K562 (cell line): Measurements from ENCODE around the gene RWDD1. TPM values are rescaled to one million over a fixed set of nuclear protein-coding genes. Genes with fewer than 3 reads are reported as not detected.

Source experiments
- ATAC-seq: fragments of 200-7000 bp; cut with Tn5 transposase; 3 replicates; pipeline ENCODE4 v1.9.1; 2020; ENCODE audit warnings: moderate library complexity
- BruUV-seq: library from RNA; stranded (reverse); fragments of 400-500 nt; replicated peaks from 2 replicates; lab custom pipeline; 2021; lab: Mats Ljungman, UMichigan
- CTCF ChIA-PET: fragments of 300-600 bp; formaldehyde crosslinking; extraction: SDS; loops from one replicate; lab custom pipeline; 2021; ENCODE audit warnings: low intra/inter-chr PET ratio; lab: Yijun Ruan, JAX
- POLR2A ChIA-PET: fragments of 300-600, 350-650 bp; sonication (Branson Sonifier 250); formaldehyde crosslinking; extraction: SDS; loops from one replicate; lab custom pipeline; 2021; ENCODE audit warnings: antibody characterized with exemption, inconsistent platforms; lab: Yijun Ruan, JAX
- DNase-seq, 4 experiments: peaks; one replicate each; pipeline versions ENCODE4 v3.0.0 to v3.0.0-alpha.2; 2011 to 2018; ENCODE audit warnings: low spot score in 3 of 4, mixed read lengths in 3 of 4; ENCODE audit errors: extremely low read depth in 1 of 4
- FAIRE-seq: peaks from 2 replicates; lab custom pipeline; 2011; peaks lifted over from hg19 to GRCh38; lab: Jason Lieb, UNC
- H2AFZ ChIP-seq: 2 replicates; pipeline ENCODE4 v1.6.0; 2011; ENCODE audit warnings: low read depth, low read length, control low read depth, inconsistent platforms
- H3K27ac ChIP-seq: fragments of 200-600 bp; 3 replicates; pipeline ENCODE4 v1.8.0; 2011; ENCODE audit warnings: low read depth, mild to moderate bottlenecking, control low read depth, inconsistent platforms, low read length, moderate library complexity, mixed read lengths; ENCODE audit errors: extremely low read depth
- H3K27me3 ChIP-seq, 2 experiments: fragments of 300-600 bp in 1 of 2; 2 replicates in 1 of 2; 3 replicates in 1 of 2; pipeline versions ENCODE4 v1.6.0 to v1.8.0; 2011; ENCODE audit warnings: inconsistent platforms in 2 of 2, low read length in 2 of 2, mild to moderate bottlenecking in 1 of 2, mixed read lengths in 1 of 2, moderate library complexity in 1 of 2; ENCODE audit not compliant: control insufficient read depth in 2 of 2, insufficient read depth in 2 of 2
- H3K36me3 ChIP-seq: fragments of 300-600 bp; 3 replicates; pipeline ENCODE4 v1.8.0; 2011; ENCODE audit warnings: mild to moderate bottlenecking, low read length, inconsistent platforms; ENCODE audit not compliant: control insufficient read depth, insufficient read depth
- H3K4me1 ChIP-seq, 2 experiments: fragments of 200-600 bp in 1 of 2; replicated peaks in 1 of 2; 2 replicates in 1 of 2; 3 replicates in 1 of 2; pipeline versions ENCODE4 v1.5.1 to v1.8.0; 2011; ENCODE audit warnings: inconsistent platforms in 2 of 2, low read length in 2 of 2, mild to moderate bottlenecking in 1 of 2, mixed read lengths in 1 of 2, moderate library complexity in 1 of 2; ENCODE audit not compliant: control insufficient read depth in 2 of 2, insufficient read depth in 2 of 2
- H3K4me2 ChIP-seq: 2 replicates; pipeline ENCODE4 v1.6.1; 2011; ENCODE audit warnings: low read length, control low read depth, inconsistent platforms, mixed read lengths; ENCODE audit not compliant: insufficient read depth
- H3K4me3 ChIP-seq: fragments of 200-600 bp; sonication (generic), shearing (Covaris generic); 2 replicates; pipeline ENCODE4 v1.5.1; 2016; ENCODE audit warnings: control low read depth, inconsistent platforms
- H3K79me2 ChIP-seq: fragments of 200-600 bp; 3 replicates; pipeline ENCODE4 v1.8.0; 2011; ENCODE audit warnings: low read length, inconsistent platforms; ENCODE audit not compliant: control insufficient read depth, insufficient read depth
- H3K9ac ChIP-seq, 2 experiments: 2 replicates each; pipeline versions ENCODE4 v1.6.0 to v1.6.1; 2011; ENCODE audit warnings: low read depth in 2 of 2, low read length in 2 of 2, control low read depth in 1 of 2, inconsistent platforms in 1 of 2, mild to moderate bottlenecking in 1 of 2, mixed read lengths in 1 of 2; ENCODE audit not compliant: insufficient read depth in 1 of 2
- H3K9me1 ChIP-seq: one replicate; pipeline ENCODE4 v1.6.0; 2011; ENCODE audit warnings: inconsistent platforms, mild to moderate bottlenecking, low read length, moderate library complexity; ENCODE audit not compliant: control insufficient read depth, insufficient read depth
- H3K9me3 ChIP-seq: replicated peaks from 2 replicates; pipeline ENCODE4 v1.5.1; 2011; ENCODE audit warnings: low read depth, low read length, inconsistent platforms; ENCODE audit not compliant: control insufficient read depth, insufficient read depth
- H4K20me1 ChIP-seq: replicated peaks from 2 replicates; pipeline ENCODE4 v1.6.1; 2011; ENCODE audit warnings: low read length, inconsistent platforms, mixed read lengths; ENCODE audit not compliant: control insufficient read depth, insufficient read depth
- BMI1 ChIP-seq: fragments of 150-350 bp; IDR thresholded peaks from 2 replicates; pipeline ENCODE4 v1.6.1; 2014; ENCODE audit warnings: low read length
- DPF2 ChIP-seq: fragments of 450-650 bp; IDR thresholded peaks from 2 replicates; pipeline ENCODE4 v1.6.1; 2016
- EP300 ChIP-seq: IDR thresholded peaks from 2 replicates; pipeline ENCODE4 v1.6.1; 2012; ENCODE audit warnings: low read length, improper control_type of control experiment
- FOSL1 ChIP-seq: fragments of 200-800 bp; sonication (Bioruptor generic); conservative IDR thresholded peaks from 2 replicates; pipeline ENCODE4 v1.6.1; 2016; ENCODE audit warnings: missing genetic modification characterization, missing compliant biosample characterization
- FOXO4 ChIP-seq: fragments of 450-650 bp; formaldehyde crosslinking; IDR thresholded peaks from 2 replicates; pipeline ENCODE4 v1.4.0; 2020; ENCODE audit warnings: mild to moderate bottlenecking, moderate library complexity
- HDAC1 ChIP-seq, 2 experiments: fragments of 450-650 bp; IDR thresholded peaks; 2 replicates each; pipeline ENCODE4 v1.6.1; 2016 to 2017; ENCODE audit warnings: inconsistent platforms in 1 of 2, mild to moderate bottlenecking in 1 of 2, moderate library complexity in 1 of 2
- MAFF ChIP-seq: IDR thresholded peaks from 2 replicates; pipeline ENCODE4 v1.6.1; 2012; ENCODE audit warnings: low read length, improper control_type of control experiment
- MEIS2 ChIP-seq: fragments of 450-650 bp; IDR thresholded peaks from 2 replicates; pipeline ENCODE4 v1.6.1; 2014; ENCODE audit warnings: mild to moderate bottlenecking; ENCODE audit not compliant: partially characterized antibody
- RBM39 ChIP-seq: fragments of 200-400 bp; formaldehyde crosslinking; optimal IDR thresholded peaks from 2 replicates; pipeline ENCODE3; 2018; ENCODE audit warnings: low read depth, low read length
- SMARCA4 ChIP-seq: fragments of 450-650 bp; IDR thresholded peaks from 2 replicates; pipeline ENCODE4 v1.6.1; 2016
- SMARCE1 ChIP-seq: fragments of 450-650 bp; IDR thresholded peaks from 2 replicates; pipeline ENCODE4 v1.7.1; 2016; ENCODE audit warnings: mild to moderate bottlenecking
- TCF3 ChIP-seq: sonication (generic); formaldehyde crosslinking; IDR thresholded peaks from 2 replicates; pipeline ENCODE4 v1.4.0; 2020; ENCODE audit warnings: mild to moderate bottlenecking, missing genetic modification reagents
- ZNF354B ChIP-seq: fragments of 250-450 bp; sonication (Bioruptor Pico); IDR thresholded peaks from 2 replicates; pipeline ENCODE4 v1.4.0; 2020
- WGBS: fragments of 100-300 bp; shearing (Covaris generic); methylation state at CpG from one replicate; pipeline ENCODE4 v1.1.6; 2016; ENCODE audit warnings: low coverage, mixed read lengths; ENCODE audit not compliant: insufficient coverage; ENCODE audit errors: missing lambda C conversion rate; 5-methylcytosine and 5-hydroxymethylcytosine counted together
- in situ Hi-C: fragments of 300-500 bp; cut with MboI; formaldehyde crosslinking; loops from 4 replicates; pipeline ENCODE4 v1.15.0; 2018; ENCODE audit warnings: inconsistent platforms, mixed read lengths
- intact Hi-C: fragments of 100-400 bp; cut with micrococcal nuclease; formaldehyde crosslinking; loops from 2 replicates; pipeline ENCODE4 v1.14.2; 2022
- polyA plus RNA-seq, 8 experiments: library from polyadenylated mRNA; depleted of rRNA in 4 of 8; stranded (reverse) in 5 of 8; unstranded in 3 of 8; fragments of >200 nt; fragmentation: Nextera tagmentation in 2 of 8; fragmentation: Illumina TruSeq in 1 of 8; extraction: Ambion mirVana in 2 of 8; extraction: Trizol in 1 of 8; gene quantifications; 2 replicates each; pipeline versions ENCODE4 v1.2.1 to v1.2.3, GENCODE V29; 2011 to 2014; ENCODE audit warnings: inconsistent platforms in 1 of 8, missing spikeins in 1 of 8
- total RNA-seq, 7 experiments: library from RNA; depleted of rRNA in 6 of 7; stranded (reverse); fragments of >200 nt in 6 of 7; fragmentation: Illumina TruSeq in 2 of 7; extraction: Trizol in 2 of 7; gene quantifications; 2 replicates each; pipeline versions ENCODE4 v1.2.1 to v1.2.3, GENCODE V29; 2011 to 2021; ENCODE audit warnings: low replicate concordance in 1 of 7
- TF ChIP-seq, protein P1 (sequence below): sonication (generic); formaldehyde crosslinking; IDR thresholded peaks from 2 replicates; pipeline ENCODE4 v1.5.0; 2020; ENCODE audit warnings: missing genetic modification reagents
- TF ChIP-seq, protein P2 (sequence below), 2 experiments: fragments of 450-650 bp in 1 of 2; sonication (generic) in 1 of 2; formaldehyde crosslinking in 1 of 2; IDR thresholded peaks in 1 of 2; conservative IDR thresholded peaks in 1 of 2; 2 replicates each; pipeline versions ENCODE4 v1.6.1 to v1.8.1; 2016 to 2023; ENCODE audit warnings: mild to moderate bottlenecking in 2 of 2, moderate library complexity in 2 of 2, inconsistent platforms in 1 of 2, missing genetic modification reagents in 1 of 2
- TF ChIP-seq, protein P3 (sequence below): sonication (generic); formaldehyde crosslinking; IDR thresholded peaks from 2 replicates; pipeline ENCODE4 v1.8.0; 2022; ENCODE audit warnings: mild to moderate bottlenecking, missing genetic modification reagents, borderline replicate concordance

The RWDD1 gene
- total and polyA plus RNA-seq, 9 of the 15 experiments (the other 6 are each of a cell fraction or from before 2014, with no cell fraction given), result 31.9 to 89.8 (median 48.7) TPM

- Histone ChIP-seq H4K20me1 (no peaks in the 10 kb centered on the region), H3K27me3 (no peaks in the 10 kb centered on the region), H3K79me2 (peaks cover 42% of the 10 kb centered on the region), H3K4me2 (peak overlapping the region; percentile 36; the same call in 1 of the 2 replicates), H3K4me3 (no peak overlapping the region), H3K27ac (no peak overlapping the region), H3K9me1 (no peaks in the 10 kb centered on the region), H3K9me3 (no peaks in the 10 kb centered on the region), H3K4me1 (peaks cover 5 to 22% of the 10 kb centered on the region in 2 experiments), H3K9ac (no peak overlapping the region), H2AFZ (no peak overlapping the region), H3K36me3 (peaks cover 8% of the 10 kb centered on the region; the same call in 2 of the 3 replicates)
- intact Hi-C loops, result no loop called here
- DNase-seq, result peak in 1 of 4 experiments; percentile 39
- in situ Hi-C loops, result no loop called here
- CTCF ChIA-PET, result no interaction called here
- BruUV-seq, result no TSS peak
- peak; percentile 55 for FAIRE-seq
- WGBS, result 12% methylated on average over 7 of the region's 7 CpGs
- no peak for ATAC-seq
- POLR2A ChIA-PET, result interaction anchor here (1.0 kb wide), 1 partner anchor 18 kb away, joined by 3 read pairs; no protein-coding TSS in a partner anchor
- TF ChIP-seq FOSL1 (tag) (peak; percentile 40; the same call in 1 of the 2 replicates), SMARCE1 (0 out of 2 replicates have a peak, but pooled peaks have one; percentile 25), TCF3 (0 out of 2 replicates have a peak, but pooled peaks have one; percentile 21), RBM39 (no peak), MAFF (no peak), SMARCA4 (peak; percentile 51; the same call in 1 of the 2 replicates), HDAC1 (IDR thresholded peaks at IDR 0.05) (0 out of 4 replicates have a peak, but pooled peaks of 1 of the 2 experiments have one; percentile 40), BMI1 (no peak), EP300 (peak; percentile 30; the same call in 1 of the 2 replicates), FOXO4 (CRISPR knock-in tag) (no peak), DPF2 (0 out of 2 replicates have a peak, but pooled peaks have one; percentile 35), MEIS2 (peak; percentile 65), ZNF354B (CRISPR knock-in tag) (no peak)
- TF ChIP-seq, protein P1, sequence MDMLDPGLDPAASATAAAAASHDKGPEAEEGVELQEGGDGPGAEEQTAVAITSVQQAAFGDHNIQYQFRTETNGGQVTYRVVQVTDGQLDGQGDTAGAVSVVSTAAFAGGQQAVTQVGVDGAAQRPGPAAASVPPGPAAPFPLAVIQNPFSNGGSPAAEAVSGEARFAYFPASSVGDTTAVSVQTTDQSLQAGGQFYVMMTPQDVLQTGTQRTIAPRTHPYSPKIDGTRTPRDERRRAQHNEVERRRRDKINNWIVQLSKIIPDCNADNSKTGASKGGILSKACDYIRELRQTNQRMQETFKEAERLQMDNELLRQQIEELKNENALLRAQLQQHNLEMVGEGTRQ (CRISPR knock-in tag), result peak; percentile 24; the same call in 1 of the 2 replicates
- TF ChIP-seq, protein P2, sequence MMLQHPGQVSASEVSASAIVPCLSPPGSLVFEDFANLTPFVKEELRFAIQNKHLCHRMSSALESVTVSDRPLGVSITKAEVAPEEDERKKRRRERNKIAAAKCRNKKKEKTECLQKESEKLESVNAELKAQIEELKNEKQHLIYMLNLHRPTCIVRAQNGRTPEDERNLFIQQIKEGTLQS (IDR thresholded peaks at IDR 0.05), result peak; percentile 39; the same call in 1 of the 2 replicates
- TF ChIP-seq, protein P2 (CRISPR knock-in tag; conservative IDR thresholded peaks at IDR 0.05), result no peak
- TF ChIP-seq, protein P3, sequence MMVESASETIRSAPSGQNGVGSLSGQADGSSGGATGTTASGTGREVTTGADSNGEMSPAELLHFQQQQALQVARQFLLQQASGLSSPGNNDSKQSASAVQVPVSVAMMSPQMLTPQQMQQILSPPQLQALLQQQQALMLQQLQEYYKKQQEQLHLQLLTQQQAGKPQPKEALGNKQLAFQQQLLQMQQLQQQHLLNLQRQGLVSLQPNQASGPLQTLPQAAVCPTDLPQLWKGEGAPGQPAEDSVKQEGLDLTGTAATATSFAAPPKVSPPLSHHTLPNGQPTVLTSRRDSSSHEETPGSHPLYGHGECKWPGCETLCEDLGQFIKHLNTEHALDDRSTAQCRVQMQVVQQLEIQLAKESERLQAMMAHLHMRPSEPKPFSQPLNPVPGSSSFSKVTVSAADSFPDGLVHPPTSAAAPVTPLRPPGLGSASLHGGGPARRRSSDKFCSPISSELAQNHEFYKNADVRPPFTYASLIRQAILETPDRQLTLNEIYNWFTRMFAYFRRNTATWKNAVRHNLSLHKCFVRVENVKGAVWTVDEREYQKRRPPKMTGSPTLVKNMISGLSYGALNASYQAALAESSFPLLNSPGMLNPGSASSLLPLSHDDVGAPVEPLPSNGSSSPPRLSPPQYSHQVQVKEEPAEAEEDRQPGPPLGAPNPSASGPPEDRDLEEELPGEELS (CRISPR knock-in tag), result no peak
These were observed 2.2 kb upstream of the RWDD1 start for GRCh38 chr6:116568821-116569755.
